Colonic mucosa (tissue), 4 donors: Measurements from ENCODE around the gene AFM. TPM values are rescaled to one million over a fixed set of nuclear protein-coding genes. Genes with fewer than 3 reads are reported as not detected.

Experiments
- DNase-seq: peaks from one replicate; pipeline ENCODE4 v3.0.0-alpha.2; 2020
- H3K27ac ChIP-seq: fragments of 200-600 bp; one replicate; pipeline ENCODE4 v1.8.0; 2021
- H3K27me3 ChIP-seq: fragments of 200-600 bp; one replicate; pipeline ENCODE4 v1.8.0; 2021
- H3K36me3 ChIP-seq: fragments of 200-600 bp; one replicate; pipeline ENCODE4 v1.8.0; 2021
- H3K4me1 ChIP-seq: fragments of 200-600 bp; one replicate; pipeline ENCODE4 v1.8.0; 2021; ENCODE audit warnings: mild to moderate bottlenecking
- H3K4me3 ChIP-seq: fragments of 200-600 bp; one replicate; pipeline ENCODE4 v1.8.0; 2021
- H3K9ac ChIP-seq, 2 donors: one replicate each; pipeline ENCODE4 v1.7.0; 2013; ENCODE audit warnings: control low read depth in 2 of 2, low read depth in 2 of 2, low read length in 2 of 2
- H3K9me3 ChIP-seq: fragments of 200-600 bp; one replicate; pipeline ENCODE4 v1.8.0; 2021
- intact Hi-C: fragments of 100-400 bp; cut with DNase I; formaldehyde crosslinking; loops from one replicate; pipeline ENCODE4 v1.14.1; 2022
- total RNA-seq, 2 donors: library from RNA; stranded (reverse); fragmentation: NEBNext Ultra II Directional in 1 of 2; extraction: Animal tissue kit (Norgen Biotek cat#: 25700) in 1 of 2; gene quantifications; one replicate each; pipeline ENCODE4 v1.2.1, GENCODE V29; 2021
- TF ChIP-seq, protein P1 (sequence below): fragments of 200-600 bp; IDR thresholded peaks from one replicate; pipeline ENCODE4 v1.8.0; 2022; ENCODE audit warnings: antibody characterized with exemption, mild to moderate bottlenecking
- donor health status: healthy.
- donor health status: DM: no; HTN: no; CAD: no.
- donor health status: DM: no; HTN: no; CAD: no.

Gene AFM, protein sequence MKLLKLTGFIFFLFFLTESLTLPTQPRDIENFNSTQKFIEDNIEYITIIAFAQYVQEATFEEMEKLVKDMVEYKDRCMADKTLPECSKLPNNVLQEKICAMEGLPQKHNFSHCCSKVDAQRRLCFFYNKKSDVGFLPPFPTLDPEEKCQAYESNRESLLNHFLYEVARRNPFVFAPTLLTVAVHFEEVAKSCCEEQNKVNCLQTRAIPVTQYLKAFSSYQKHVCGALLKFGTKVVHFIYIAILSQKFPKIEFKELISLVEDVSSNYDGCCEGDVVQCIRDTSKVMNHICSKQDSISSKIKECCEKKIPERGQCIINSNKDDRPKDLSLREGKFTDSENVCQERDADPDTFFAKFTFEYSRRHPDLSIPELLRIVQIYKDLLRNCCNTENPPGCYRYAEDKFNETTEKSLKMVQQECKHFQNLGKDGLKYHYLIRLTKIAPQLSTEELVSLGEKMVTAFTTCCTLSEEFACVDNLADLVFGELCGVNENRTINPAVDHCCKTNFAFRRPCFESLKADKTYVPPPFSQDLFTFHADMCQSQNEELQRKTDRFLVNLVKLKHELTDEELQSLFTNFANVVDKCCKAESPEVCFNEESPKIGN
- under 1 TPM in 1 of 2 donors, not detected in 1; 0.27 TPM for total RNA-seq

- Histone ChIP-seq H3K36me3 (no peaks in the 10 kb centered on the region), H3K9ac (no peak within 1 kb of the TSS), H3K4me1 (no peaks in the 10 kb centered on the region), H3K27ac (no peak within 1 kb of the TSS), H3K4me3 (no peak within 1 kb of the TSS), H3K27me3 (no peaks in the 10 kb centered on the region), H3K9me3 (no peaks in the 10 kb centered on the region)
- DNase-seq = no peak
- TF ChIP-seq, protein P1, sequence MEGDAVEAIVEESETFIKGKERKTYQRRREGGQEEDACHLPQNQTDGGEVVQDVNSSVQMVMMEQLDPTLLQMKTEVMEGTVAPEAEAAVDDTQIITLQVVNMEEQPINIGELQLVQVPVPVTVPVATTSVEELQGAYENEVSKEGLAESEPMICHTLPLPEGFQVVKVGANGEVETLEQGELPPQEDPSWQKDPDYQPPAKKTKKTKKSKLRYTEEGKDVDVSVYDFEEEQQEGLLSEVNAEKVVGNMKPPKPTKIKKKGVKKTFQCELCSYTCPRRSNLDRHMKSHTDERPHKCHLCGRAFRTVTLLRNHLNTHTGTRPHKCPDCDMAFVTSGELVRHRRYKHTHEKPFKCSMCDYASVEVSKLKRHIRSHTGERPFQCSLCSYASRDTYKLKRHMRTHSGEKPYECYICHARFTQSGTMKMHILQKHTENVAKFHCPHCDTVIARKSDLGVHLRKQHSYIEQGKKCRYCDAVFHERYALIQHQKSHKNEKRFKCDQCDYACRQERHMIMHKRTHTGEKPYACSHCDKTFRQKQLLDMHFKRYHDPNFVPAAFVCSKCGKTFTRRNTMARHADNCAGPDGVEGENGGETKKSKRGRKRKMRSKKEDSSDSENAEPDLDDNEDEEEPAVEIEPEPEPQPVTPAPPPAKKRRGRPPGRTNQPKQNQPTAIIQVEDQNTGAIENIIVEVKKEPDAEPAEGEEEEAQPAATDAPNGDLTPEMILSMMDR = no peak
- intact Hi-C loops = no loop called here
Measured at GRCh38 chr4:73481358-73481757, at the start of gene AFM. AFM (plus strand) TSS chr4:73481745; CDS start chr4:73481776, 31 bp downstream.

DNA sequence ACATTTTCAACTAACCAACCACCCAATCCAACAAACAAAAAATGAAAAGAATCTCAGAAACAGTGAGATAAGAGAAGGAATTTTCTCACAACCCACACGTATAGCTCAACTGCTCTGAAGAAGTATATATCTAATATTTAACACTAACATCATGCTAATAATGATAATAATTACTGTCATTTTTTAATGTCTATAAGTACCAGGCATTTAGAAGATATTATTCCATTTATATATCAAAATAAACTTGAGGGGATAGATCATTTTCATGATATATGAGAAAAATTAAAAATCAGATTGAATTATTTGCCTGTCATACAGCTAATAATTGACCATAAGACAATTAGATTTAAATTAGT lies 49.8 kb upstream of the AFM start:
- Histone ChIP-seq H3K4me3 (no peak overlapping the region), H3K9ac (no peak overlapping the region), H3K27me3 (no peaks in the 10 kb centered on the region), H3K27ac (no peak overlapping the region), H3K9me3 (no peaks in the 10 kb centered on the region), H3K4me1 (no peaks in the 10 kb centered on the region), H3K36me3 (no peaks in the 10 kb centered on the region)
- TF ChIP-seq, protein P1 = no peak
- DNase-seq = no peak
- intact Hi-C loops = no loop called here

DNA sequence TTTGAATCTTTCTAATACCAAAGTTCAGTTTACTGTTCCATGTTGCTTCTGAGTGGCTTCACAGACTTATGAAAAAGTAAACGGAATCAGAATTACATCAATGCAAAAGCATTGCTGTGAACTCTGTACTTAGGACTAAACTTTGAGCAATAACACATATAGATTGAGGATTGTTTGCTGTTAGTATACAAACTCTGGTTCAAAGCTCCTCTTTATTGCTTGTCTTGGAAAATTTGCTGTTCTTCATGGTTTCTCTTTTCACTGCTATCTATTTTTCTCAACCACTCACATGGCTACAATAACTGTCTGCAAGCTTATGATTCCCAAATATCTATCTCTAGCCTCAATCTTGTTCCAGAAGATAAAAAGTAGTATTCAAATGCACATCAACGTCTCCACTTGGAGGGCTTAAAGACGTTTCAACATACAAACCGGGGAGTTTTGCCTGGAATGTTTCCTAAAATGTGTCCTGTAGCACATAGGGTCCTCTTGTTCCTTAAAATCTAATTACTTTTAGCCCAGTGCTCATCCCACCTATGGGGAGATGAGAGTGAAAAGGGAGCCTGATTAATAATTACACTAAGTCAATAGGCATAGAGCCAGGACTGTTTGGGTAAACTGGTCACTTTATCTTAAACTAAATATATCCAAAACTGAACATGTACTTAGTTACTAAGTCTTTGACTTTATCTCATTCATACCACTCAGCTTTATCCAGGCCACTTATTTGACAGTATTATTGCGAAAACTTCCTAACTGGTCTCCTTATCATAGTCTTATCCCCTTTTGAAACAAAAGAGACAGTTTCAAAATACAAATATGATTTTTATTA lies 49.2 kb upstream of the AFM start:
- DNase-seq = no peak
- Histone ChIP-seq H3K27ac (no peak overlapping the region), H3K9me3 (no peaks in the 10 kb centered on the region), H3K4me1 (no peaks in the 10 kb centered on the region), H3K4me3 (no peak overlapping the region), H3K36me3 (no peaks in the 10 kb centered on the region), H3K27me3 (no peaks in the 10 kb centered on the region), H3K9ac (no peak overlapping the region)
- TF ChIP-seq, protein P1 = no peak
- intact Hi-C loops = no loop called here

GRCh38 chr4:73433140-73433539 lies 48.4 kb upstream of the AFM start:
- no peak overlapping the region for H3K4me3 ChIP-seq
- H3K27ac ChIP-seq = no peak overlapping the region
- no peaks in the 10 kb centered on the region for H3K4me1 ChIP-seq
- TF ChIP-seq, protein P1 = no peak
- no peaks in the 10 kb centered on the region for H3K9me3 ChIP-seq
- no peak for DNase-seq
- H3K36me3 ChIP-seq = no peaks in the 10 kb centered on the region
- no peak overlapping the region for H3K9ac ChIP-seq
- no peaks in the 10 kb centered on the region for H3K27me3 ChIP-seq
- intact Hi-C loops = no loop called here

- Histone ChIP-seq H3K4me1 (no peaks in the 10 kb centered on the region), H3K27me3 (no peaks in the 10 kb centered on the region), H3K9ac (no peak overlapping the region), H3K9me3 (no peaks in the 10 kb centered on the region), H3K4me3 (no peak overlapping the region), H3K36me3 (no peaks in the 10 kb centered on the region), H3K27ac (no peak overlapping the region)
- TF ChIP-seq, protein P1 = peak; percentile 34
- intact Hi-C loops = no loop called here
- DNase-seq = no peak
Measured at GRCh38 chr4:73434311-73434710, 47.2 kb upstream of the AFM start.
